Urinary bladder (tissue), 4 donors: ENCODE results near the gene WDR72. TPM values are rescaled to one million over a fixed set of nuclear protein-coding genes. Genes with fewer than 3 reads are reported as not detected.

Experiments used
- DNase-seq: peaks from one replicate; pipeline ENCODE4 v3.0.0-alpha.2; 2015; ENCODE audit errors: extremely low spot score
- H3K27ac ChIP-seq: one replicate; pipeline ENCODE4 v1.5.1; 2013; ENCODE audit warnings: low read depth, mild to moderate bottlenecking, moderate library complexity
- H3K36me3 ChIP-seq: one replicate; pipeline ENCODE4 v1.6.1; 2013; ENCODE audit warnings: mild to moderate bottlenecking, moderate library complexity; ENCODE audit not compliant: insufficient read depth
- H3K4me1 ChIP-seq: one replicate; pipeline ENCODE4 v1.6.1; 2013; ENCODE audit warnings: mild to moderate bottlenecking, moderate library complexity; ENCODE audit not compliant: insufficient read depth
- H3K4me3 ChIP-seq: one replicate; pipeline ENCODE4 v1.5.1; 2013; ENCODE audit warnings: low read depth, low read length
- WGBS: extraction: QIAGEN DNeasy Blood & Tissue Kit; methylation state at CpG from one replicate; pipeline ENCODE4 v1.1.7; 2013; 5-methylcytosine and 5-hydroxymethylcytosine counted together
- polyA plus RNA-seq: library from polyadenylated mRNA; stranded (reverse); fragments of 200-250 nt; gene quantifications from one replicate; pipeline ENCODE4 v1.2.3, GENCODE V29; 2013
- total RNA-seq: library from RNA; depleted of rRNA; stranded (reverse); fragments of >200 nt; gene quantifications from one replicate; pipeline ENCODE4 v1.2.3, GENCODE V29; 2014
- donor health status: healthy with polysubstance abuse.
- donor health status: healthy.

WDR72 gene
- total and polyA plus RNA-seq, 2 donors = 0.10 to 0.16 TPM

DNA sequence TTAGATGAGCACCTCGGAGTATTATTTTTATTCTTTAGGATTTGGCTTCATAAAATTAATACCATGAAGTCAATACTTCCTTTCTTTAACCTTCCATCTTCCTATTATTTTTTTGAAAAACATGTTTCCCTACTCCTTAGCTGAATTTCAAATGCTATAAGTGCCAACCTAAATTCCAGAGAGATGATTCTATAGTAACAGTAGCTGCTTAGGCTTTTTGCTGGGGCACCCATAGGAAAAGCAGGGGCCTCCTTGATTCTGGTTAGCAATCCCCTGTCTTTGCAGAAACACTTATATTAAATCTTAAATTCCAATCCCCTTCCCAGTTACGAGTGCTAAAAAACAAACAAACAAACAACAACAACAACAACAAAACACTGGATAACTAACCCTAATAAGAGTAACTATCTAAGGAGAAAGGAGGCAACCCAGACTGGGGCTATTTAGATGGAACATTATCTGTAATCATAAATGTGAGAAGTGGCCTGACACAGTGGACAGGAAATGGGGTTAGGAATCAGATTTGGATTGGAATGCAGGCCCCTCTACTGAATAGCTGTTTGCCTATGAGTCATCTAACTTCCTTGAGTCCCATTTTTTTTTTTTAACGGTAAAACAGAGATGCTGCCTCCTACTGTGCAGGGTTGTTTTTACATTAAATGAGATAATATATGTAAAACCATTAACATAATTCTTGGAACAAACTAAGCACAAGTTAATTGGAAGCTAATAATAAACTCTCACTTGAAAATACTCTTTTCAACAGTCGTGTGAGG, 148.1 kb downstream of the WDR72 start:
- no peaks in the 10 kb centered on the region for H3K4me1 ChIP-seq
- WGBS = 64% methylated on average over 4 of the region's 4 CpGs
- no peak overlapping the region for H3K4me3 ChIP-seq
- no peak overlapping the region for H3K27ac ChIP-seq
- DNase-seq = no peak
- no peaks in the 10 kb centered on the region for H3K36me3 ChIP-seq

- no peak overlapping the region for H3K27ac ChIP-seq
- WGBS = 83% methylated on average over 2 of the region's 2 CpGs
- no peak overlapping the region for H3K4me3 ChIP-seq
- no peak for DNase-seq
- no peaks in the 10 kb centered on the region for H3K4me1 ChIP-seq
- H3K36me3 ChIP-seq = no peaks in the 10 kb centered on the region
These were observed 168.4 kb downstream of the WDR72 start for GRCh38 chr15:53591041-53591440.

DNA sequence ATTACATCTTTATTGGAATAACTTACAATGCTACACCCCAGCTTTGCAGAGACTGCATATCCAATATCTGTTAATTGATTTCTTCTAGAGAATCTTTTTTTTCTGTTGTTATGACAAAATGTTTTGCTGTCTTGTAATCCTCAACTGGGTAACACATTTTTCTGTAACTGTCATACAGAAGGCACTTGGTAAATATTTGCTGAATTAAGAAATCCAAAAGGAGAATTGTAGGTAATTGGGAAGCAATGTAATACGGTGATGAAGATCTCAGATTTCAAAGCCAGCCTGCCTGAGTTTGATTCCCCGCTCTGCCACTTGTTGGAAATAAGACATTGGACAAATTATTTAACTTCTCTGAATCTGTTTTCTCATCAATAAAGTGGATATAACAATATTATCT, 169.1 kb downstream of the WDR72 start:
- no peak for DNase-seq
- Histone ChIP-seq H3K4me1 (no peaks in the 10 kb centered on the region), H3K4me3 (no peak overlapping the region), H3K36me3 (no peaks in the 10 kb centered on the region), H3K27ac (no peak overlapping the region)
- 73% methylated on average over 2 of the region's 2 CpGs for WGBS

DNA sequence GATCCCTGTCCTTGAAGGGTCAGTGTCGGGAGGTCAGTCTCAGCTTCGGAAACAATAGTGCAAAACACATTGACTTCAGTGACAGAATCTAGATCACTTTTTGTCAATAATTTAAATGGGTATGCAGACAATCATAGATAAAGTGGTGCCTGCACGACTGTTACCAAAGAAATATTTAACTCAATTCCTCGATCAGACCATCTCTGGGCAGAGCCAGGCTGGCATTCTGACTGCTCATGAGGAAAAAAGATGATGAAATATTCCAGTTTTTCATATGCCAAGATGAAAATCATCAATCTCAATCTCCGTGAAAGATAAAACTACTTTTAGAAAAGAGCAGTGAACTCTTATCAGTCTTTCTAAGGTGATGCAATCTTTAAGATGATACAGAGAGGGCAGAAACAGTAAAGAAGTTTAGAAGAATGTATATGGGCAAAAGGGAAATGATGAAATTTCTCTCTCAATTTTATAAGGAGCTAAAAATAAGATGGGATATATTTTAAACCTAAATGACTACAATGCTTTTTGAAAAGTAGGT, 169.9 kb downstream of the WDR72 start:
- H3K4me3 ChIP-seq = no peak overlapping the region
- no peak overlapping the region for H3K27ac ChIP-seq
- no peaks in the 10 kb centered on the region for H3K4me1 ChIP-seq
- H3K36me3 ChIP-seq = no peaks in the 10 kb centered on the region
- no peak for DNase-seq
- WGBS = 67% methylated on average over 5 of the region's 5 CpGs

- no peaks in the 10 kb centered on the region for H3K4me1 ChIP-seq
- no peak overlapping the region for H3K27ac ChIP-seq
- no peak overlapping the region for H3K4me3 ChIP-seq
- H3K36me3 ChIP-seq = no peaks in the 10 kb centered on the region
- WGBS = 88% methylated on average over 1 of the region's 1 CpG
- DNase-seq = no peak
These were observed 170.7 kb downstream of the WDR72 start for GRCh38 chr15:53588773-53589172.

DNA sequence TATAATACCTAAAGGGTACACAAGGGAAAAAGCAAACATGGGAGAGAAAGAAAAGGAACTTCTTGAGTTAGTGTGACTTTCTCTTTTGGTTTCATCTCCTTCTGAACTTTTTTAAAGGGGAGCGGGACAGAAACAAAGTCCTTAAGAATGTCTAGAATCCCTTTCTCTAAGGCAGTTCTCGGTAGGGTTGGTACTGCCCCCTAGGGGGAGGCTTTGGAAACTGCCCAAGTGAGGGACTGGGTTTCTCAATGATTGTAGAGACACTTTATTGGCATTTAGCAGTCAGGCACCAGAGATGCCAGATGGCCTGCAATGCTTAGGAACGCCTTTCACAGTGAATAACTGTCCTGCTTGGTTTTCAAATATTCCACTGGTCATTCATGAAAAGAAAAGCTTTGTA, 172.7 kb downstream of the WDR72 start:
- 22% methylated on average over 3 of the region's 3 CpGs for WGBS
- DNase-seq = no peak
- Histone ChIP-seq H3K36me3 (no peaks in the 10 kb centered on the region), H3K4me3 (no peak overlapping the region), H3K27ac (no peak overlapping the region), H3K4me1 (no peaks in the 10 kb centered on the region)

GRCh38 chr15:53581513-53581912, 177.9 kb downstream of the WDR72 start:
- no peak overlapping the region for H3K4me3 ChIP-seq
- no peak overlapping the region for H3K27ac ChIP-seq
- 72% methylated on average over 1 of the region's 1 CpG for WGBS
- no peak for DNase-seq
- H3K36me3 ChIP-seq = no peaks in the 10 kb centered on the region
- H3K4me1 ChIP-seq = no peaks in the 10 kb centered on the region

- DNase-seq = no peak
- no peaks in the 10 kb centered on the region for H3K4me1 ChIP-seq
- no peak overlapping the region for H3K27ac ChIP-seq
- no peaks in the 10 kb centered on the region for H3K36me3 ChIP-seq
- no peak overlapping the region for H3K4me3 ChIP-seq
- whole genome bisulfite sequencing = 40% methylated on average over 3 of the region's 3 CpGs
These were observed 179.1 kb downstream of the WDR72 start for GRCh38 chr15:53580366-53580765.

GRCh38 chr15:53576841-53577240, 182.6 kb downstream of the WDR72 start:
- H3K27ac ChIP-seq = no peak overlapping the region
- WGBS = 38% methylated on average over 1 of the region's 1 CpG
- no peak overlapping the region for H3K4me3 ChIP-seq
- no peaks in the 10 kb centered on the region for H3K4me1 ChIP-seq
- DNase-seq = no peak
- H3K36me3 ChIP-seq = no peaks in the 10 kb centered on the region

GRCh38 chr15:53573091-53573490, 186.4 kb downstream of the WDR72 start:
- DNase-seq = no peak
- no peak overlapping the region for H3K4me3 ChIP-seq
- no peaks in the 10 kb centered on the region for H3K4me1 ChIP-seq
- H3K36me3 ChIP-seq = no peaks in the 10 kb centered on the region
- no peak overlapping the region for H3K27ac ChIP-seq

DNA sequence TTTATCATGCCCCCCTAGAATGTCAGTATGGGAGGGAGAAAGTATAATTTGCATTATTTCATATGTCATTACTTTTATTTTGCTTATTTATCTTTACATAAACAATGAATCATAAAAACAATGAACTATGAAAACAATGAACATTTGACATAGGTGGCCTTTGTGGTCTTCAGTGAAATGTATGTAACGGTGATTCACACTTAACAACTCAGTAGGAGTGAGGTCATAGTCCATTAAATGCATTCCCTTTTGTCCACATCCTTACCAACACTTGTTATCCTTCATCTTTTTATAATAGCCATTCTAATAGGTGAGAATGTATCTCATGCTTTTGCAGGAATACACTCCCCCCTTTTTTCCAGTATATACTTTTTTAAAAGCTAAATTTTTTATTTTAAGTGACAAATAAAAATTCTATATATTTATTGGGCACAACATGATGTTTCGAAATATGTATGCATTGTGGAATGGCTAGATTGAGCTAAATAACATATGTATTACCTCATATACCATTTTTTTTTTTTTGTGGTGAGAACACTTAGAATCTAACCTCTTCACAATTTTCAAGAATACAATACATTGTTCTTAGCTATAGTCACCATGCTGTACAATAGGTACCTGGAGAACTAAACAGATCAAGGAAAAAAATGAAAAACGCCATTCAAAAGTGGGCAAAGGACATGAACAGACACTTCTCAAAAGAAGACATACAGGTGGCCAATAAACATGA, 189.5 kb downstream of the WDR72 start:
- Histone ChIP-seq H3K27ac (no peak overlapping the region), H3K36me3 (no peaks in the 10 kb centered on the region), H3K4me1 (no peaks in the 10 kb centered on the region), H3K4me3 (no peak overlapping the region)
- DNase-seq = no peak
- 79% methylated on average over 3 of the region's 3 CpGs for WGBS

GRCh38 chr15:53566912-53567311, 192.6 kb downstream of the WDR72 start:
- Histone ChIP-seq H3K27ac (no peak overlapping the region), H3K36me3 (no peaks in the 10 kb centered on the region), H3K4me1 (no peaks in the 10 kb centered on the region), H3K4me3 (no peak overlapping the region)
- 59% methylated on average over 4 of the region's 4 CpGs for WGBS
- DNase-seq = no peak

DNA sequence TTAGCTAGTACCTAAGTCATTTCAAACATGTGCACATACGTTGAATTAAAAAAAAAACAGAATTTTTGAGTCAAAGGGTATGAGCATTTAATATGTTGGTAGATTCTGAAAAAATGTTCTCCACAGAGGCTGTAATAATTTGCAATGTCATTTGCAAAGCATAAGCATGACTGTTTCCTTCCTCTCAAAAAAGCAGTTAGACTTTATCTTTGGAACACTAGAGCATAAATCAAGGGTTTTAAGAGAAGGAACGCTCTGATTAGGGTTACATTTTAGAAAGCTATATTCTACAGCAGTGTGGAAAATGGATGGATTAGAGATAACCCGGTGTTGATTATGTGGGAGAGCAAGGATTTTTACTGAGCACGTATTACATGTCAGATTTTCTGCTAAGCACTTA, 193.7 kb downstream of the WDR72 start:
- Histone ChIP-seq H3K4me3 (no peak overlapping the region), H3K36me3 (no peaks in the 10 kb centered on the region), H3K4me1 (no peaks in the 10 kb centered on the region), H3K27ac (no peak overlapping the region)
- DNase-seq = no peak
- WGBS = 33% methylated on average over 4 of the region's 4 CpGs

- Histone ChIP-seq H3K4me3 (no peak overlapping the region), H3K27ac (no peak overlapping the region), H3K36me3 (no peaks in the 10 kb centered on the region), H3K4me1 (no peaks in the 10 kb centered on the region)
- DNase-seq = no peak
- 53% methylated on average over 2 of the region's 2 CpGs for WGBS
These were observed 194.8 kb downstream of the WDR72 start for GRCh38 chr15:53564647-53565046.
